H9 (cell line): ENCODE measurements around the gene DCP1B. TPM values are rescaled to one million over a fixed set of nuclear protein-coding genes. Genes with fewer than 3 reads are reported as not detected.
A peak's percentile ranks its signal among the peaks of the same experiment; 100 is the strongest.

ENCODE experiments used
- DNase-seq: peaks from one replicate; pipeline ENCODE4 v3.0.0-alpha.2; 2017
- H2AFZ ChIP-seq: one replicate; pipeline ENCODE4 v1.6.1; 2013; ENCODE audit warnings: mild to moderate bottlenecking, low read length, control low read depth, moderate library complexity
- H2AK5ac ChIP-seq: 2 replicates; pipeline ENCODE4 v1.6.1; 2013; ENCODE audit warnings: low read length, control low read depth, mixed read lengths; ENCODE audit not compliant: insufficient read length
- H2BK120ac ChIP-seq: one replicate; pipeline ENCODE4 v1.6.1; 2013; ENCODE audit warnings: low read depth, mild to moderate bottlenecking, low read length, control low read depth, inconsistent platforms; ENCODE audit not compliant: poor library complexity, severe bottlenecking
- H2BK12ac ChIP-seq: 2 replicates; pipeline ENCODE4 v1.6.1; 2013; ENCODE audit warnings: low read length, control low read depth, mixed read lengths, low read depth; ENCODE audit not compliant: insufficient read length
- H2BK15ac ChIP-seq: 2 replicates; pipeline ENCODE4 v1.6.1; 2013; ENCODE audit warnings: low read depth, low read length, control low read depth
- H2BK20ac ChIP-seq: one replicate; pipeline ENCODE4 v1.6.1; 2013; ENCODE audit warnings: low read depth, mild to moderate bottlenecking, low read length, control low read depth, inconsistent platforms; ENCODE audit not compliant: poor library complexity, severe bottlenecking
- H2BK5ac ChIP-seq: 2 replicates; pipeline ENCODE4 v1.6.1; 2013; ENCODE audit warnings: low read length, control low read depth, mixed read lengths; ENCODE audit not compliant: insufficient read length
- H3K14ac ChIP-seq: 2 replicates; pipeline ENCODE4 v1.6.1; 2013; ENCODE audit warnings: low read length, control low read depth; ENCODE audit not compliant: insufficient read depth
- H3K18ac ChIP-seq: 2 replicates; pipeline ENCODE4 v1.6.1; 2013; ENCODE audit warnings: low read depth, mild to moderate bottlenecking, mixed read lengths, low read length, control low read depth; ENCODE audit not compliant: insufficient read length
- H3K23ac ChIP-seq: 2 replicates; pipeline ENCODE4 v1.6.1; 2013; ENCODE audit warnings: low read length, control low read depth, mixed read lengths, low read depth; ENCODE audit not compliant: insufficient read length
- H3K23me2 ChIP-seq: 2 replicates; pipeline ENCODE4 v1.6.1; 2013; ENCODE audit warnings: low read depth, mild to moderate bottlenecking, mixed read lengths, low read length, control low read depth; ENCODE audit not compliant: insufficient read length, poor library complexity, severe bottlenecking
- H3K27ac ChIP-seq: 2 replicates; pipeline ENCODE4 v1.5.1; 2013; ENCODE audit warnings: low read length, control low read depth, mixed read lengths, low read depth; ENCODE audit not compliant: insufficient read length
- H3K27me3 ChIP-seq: 2 replicates; pipeline ENCODE4 v1.6.1; 2013; ENCODE audit warnings: low read length, control low read depth, inconsistent platforms; ENCODE audit not compliant: insufficient read depth
- H3K4ac ChIP-seq: 2 replicates; pipeline ENCODE4 v1.6.1; 2013; ENCODE audit warnings: low read depth, mild to moderate bottlenecking, control low read depth, inconsistent platforms, low read length, moderate library complexity
- H3K4me1 ChIP-seq: 2 replicates; pipeline ENCODE4 v1.6.1; 2013; ENCODE audit warnings: low read length, control low read depth, inconsistent platforms; ENCODE audit not compliant: insufficient read depth
- H3K4me2 ChIP-seq: 2 replicates; pipeline ENCODE4 v1.6.1; 2013; ENCODE audit warnings: low read length, control low read depth, mixed read lengths; ENCODE audit not compliant: insufficient read length, insufficient read depth
- H3K56ac ChIP-seq: 2 replicates; pipeline ENCODE4 v1.6.1; 2013; ENCODE audit warnings: low read depth, mild to moderate bottlenecking, mixed read lengths, low read length, control low read depth; ENCODE audit not compliant: insufficient read length
- H3K79me1 ChIP-seq: 2 replicates; pipeline ENCODE4 v1.6.1; 2013; ENCODE audit warnings: low read depth, mild to moderate bottlenecking, moderate library complexity, low read length, control low read depth, inconsistent platforms; ENCODE audit not compliant: insufficient read depth, poor library complexity, severe bottlenecking
- H3K79me2 ChIP-seq: 2 replicates; pipeline ENCODE4 v1.6.1; 2013; ENCODE audit warnings: low read length, control low read depth, inconsistent platforms; ENCODE audit not compliant: insufficient read depth
- H3K9ac ChIP-seq: 2 replicates; pipeline ENCODE4 v1.6.1; 2013; ENCODE audit warnings: low read length, control low read depth, mixed read lengths; ENCODE audit not compliant: insufficient read length; ENCODE audit errors: extremely low read depth
- H3K9me3 ChIP-seq: one replicate; pipeline ENCODE4 v1.6.1; 2013; ENCODE audit warnings: low read depth, low read length, inconsistent platforms; ENCODE audit not compliant: control insufficient read depth
- H3T11ph ChIP-seq: one replicate; pipeline ENCODE4 v1.6.1; 2013; ENCODE audit warnings: mild to moderate bottlenecking, low read length, control low read depth, inconsistent platforms
- H4K20me1 ChIP-seq: one replicate; pipeline ENCODE4 v1.6.1; 2013; ENCODE audit not compliant: control insufficient read depth, insufficient read length, insufficient read depth
- H4K5ac ChIP-seq: 2 replicates; pipeline ENCODE4 v1.6.1; 2013; ENCODE audit warnings: low read depth, mild to moderate bottlenecking, mixed read lengths, low read length, control low read depth; ENCODE audit not compliant: insufficient read length
- H4K8ac ChIP-seq: replicated peaks from 2 replicates; pipeline ENCODE4 v1.6.1; 2013; ENCODE audit warnings: low read length, control low read depth, mixed read lengths, low read depth; ENCODE audit not compliant: insufficient read length
- H4K91ac ChIP-seq: 2 replicates; pipeline ENCODE4 v1.6.1; 2013; ENCODE audit warnings: low read depth, mild to moderate bottlenecking, moderate library complexity, mixed read lengths, low read length, control low read depth; ENCODE audit not compliant: insufficient read length
- H3K27ac Mint-ChIP-seq, 3 experiments: 2 replicates in 2 of 3; 3 replicates in 1 of 3; pipeline ENCODE4 v1.8.0; 2020 to 2021; ENCODE audit warnings: mixed read lengths in 3 of 3, mild to moderate bottlenecking in 1 of 3, moderate library complexity in 1 of 3
- H3K27me3 Mint-ChIP-seq: 2 replicates; pipeline ENCODE4 v1.8.0; 2021; ENCODE audit warnings: low read depth, mild to moderate bottlenecking, moderate library complexity, mixed read lengths
- H3K36me3 Mint-ChIP-seq, 3 experiments: 2 replicates in 2 of 3; 3 replicates in 1 of 3; pipeline ENCODE4 v1.8.0; 2020 to 2021; ENCODE audit warnings: low read depth in 3 of 3, mixed read lengths in 3 of 3; ENCODE audit not compliant: insufficient read depth in 1 of 3
- H3K4me1 Mint-ChIP-seq, 2 experiments: 2 replicates each; pipeline ENCODE4 v1.8.0; 2020; ENCODE audit warnings: mixed read lengths in 2 of 2
- H3K4me3 Mint-ChIP-seq, 2 experiments: 2 replicates in 1 of 2; 3 replicates in 1 of 2; pipeline ENCODE4 v1.8.0; 2020 to 2021; ENCODE audit warnings: mild to moderate bottlenecking in 2 of 2, mixed read lengths in 2 of 2, moderate library complexity in 1 of 2
- H3K9me3 Mint-ChIP-seq, 2 experiments: 2 replicates in 1 of 2; 3 replicates in 1 of 2; pipeline ENCODE4 v1.8.0; 2020; ENCODE audit warnings: mild to moderate bottlenecking in 2 of 2, mixed read lengths in 2 of 2, moderate library complexity in 1 of 2
- WGBS: extraction: QIAGEN DNeasy Blood & Tissue Kit; methylation state at CpG from one replicate; pipeline ENCODE4 v1.1.7; 2013; ENCODE audit warnings: missing lambda C conversion rate, low lambda C conversion rate, mixed read lengths; ENCODE audit not compliant: insufficient read length; ENCODE audit errors: extremely low coverage; 5-methylcytosine and 5-hydroxymethylcytosine counted together
- total RNA-seq: library from RNA; stranded (reverse); gene quantifications from 2 replicates; pipeline ENCODE4 v1.2.1, GENCODE V29; 2021
- TF ChIP-seq, protein P1 (sequence below): fragments of 200-600 bp; sonication (generic); conservative IDR thresholded peaks from 3 replicates; pipeline ENCODE4 v1.8.0; 2021; ENCODE audit warnings: antibody characterized with exemption, mild to moderate bottlenecking

The DCP1B gene
- total RNA-seq, 1 experiment from 2014 or later: 11.2 TPM

- H3K27me3 Mint-ChIP-seq: no peaks in the 10 kb centered on the region; the same call in 1 of the 2 replicates
- no peaks in the 10 kb centered on the region; a peak in 1 of 7 replicates for H3K36me3 Mint-ChIP-seq
- no peaks in the 10 kb centered on the region for H3K9me3 Mint-ChIP-seq
- H2AFZ ChIP-seq: no peak overlapping the region
- no peak overlapping the region for H3K14ac ChIP-seq
- no peak overlapping the region for H3K9ac ChIP-seq
- no CpG with 5 or more reads among the region's 22 CpGs for WGBS
- peak; percentile 22 for DNase-seq
- no peaks in the 10 kb centered on the region for H3K4me1 ChIP-seq
- H3K27ac Mint-ChIP-seq: peak overlapping the region in 1 of 3 experiments; percentile 11; a peak in 3 of 7 replicates
- H3T11ph ChIP-seq: no peak overlapping the region
- no peak overlapping the region for H2BK12ac ChIP-seq
- H3K27ac ChIP-seq: no peak overlapping the region
- H3K4me2 ChIP-seq: no peak overlapping the region
- TF ChIP-seq, protein P1, sequence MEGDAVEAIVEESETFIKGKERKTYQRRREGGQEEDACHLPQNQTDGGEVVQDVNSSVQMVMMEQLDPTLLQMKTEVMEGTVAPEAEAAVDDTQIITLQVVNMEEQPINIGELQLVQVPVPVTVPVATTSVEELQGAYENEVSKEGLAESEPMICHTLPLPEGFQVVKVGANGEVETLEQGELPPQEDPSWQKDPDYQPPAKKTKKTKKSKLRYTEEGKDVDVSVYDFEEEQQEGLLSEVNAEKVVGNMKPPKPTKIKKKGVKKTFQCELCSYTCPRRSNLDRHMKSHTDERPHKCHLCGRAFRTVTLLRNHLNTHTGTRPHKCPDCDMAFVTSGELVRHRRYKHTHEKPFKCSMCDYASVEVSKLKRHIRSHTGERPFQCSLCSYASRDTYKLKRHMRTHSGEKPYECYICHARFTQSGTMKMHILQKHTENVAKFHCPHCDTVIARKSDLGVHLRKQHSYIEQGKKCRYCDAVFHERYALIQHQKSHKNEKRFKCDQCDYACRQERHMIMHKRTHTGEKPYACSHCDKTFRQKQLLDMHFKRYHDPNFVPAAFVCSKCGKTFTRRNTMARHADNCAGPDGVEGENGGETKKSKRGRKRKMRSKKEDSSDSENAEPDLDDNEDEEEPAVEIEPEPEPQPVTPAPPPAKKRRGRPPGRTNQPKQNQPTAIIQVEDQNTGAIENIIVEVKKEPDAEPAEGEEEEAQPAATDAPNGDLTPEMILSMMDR: no peak
- H4K91ac ChIP-seq: no peak overlapping the region
- no peak overlapping the region for H2BK15ac ChIP-seq
- no peak overlapping the region for H3K56ac ChIP-seq
- no peaks in the 10 kb centered on the region for H3K9me3 ChIP-seq
- no peak overlapping the region; a peak in 1 of 5 replicates for H3K4me3 Mint-ChIP-seq
- H3K27me3 ChIP-seq: no peaks in the 10 kb centered on the region
- H3K4ac ChIP-seq: no peak overlapping the region
- H4K5ac ChIP-seq: no peak overlapping the region
- no peak overlapping the region for H2BK5ac ChIP-seq
- no peak overlapping the region for H4K8ac ChIP-seq
- H3K18ac ChIP-seq: no peak overlapping the region
- no peaks in the 10 kb centered on the region for H3K23me2 ChIP-seq
- H3K79me2 ChIP-seq: no peaks in the 10 kb centered on the region
- H2BK120ac ChIP-seq: no peak overlapping the region
- no peak overlapping the region for H3K23ac ChIP-seq
- no peak overlapping the region for H2AK5ac ChIP-seq
- peaks cover 19 to 48% of the 10 kb centered on the region in 2 experiments for H3K4me1 Mint-ChIP-seq
- H2BK20ac ChIP-seq: no peak overlapping the region
- no peaks in the 10 kb centered on the region for H4K20me1 ChIP-seq
- H3K79me1 ChIP-seq: no peaks in the 10 kb centered on the region
These were observed 86.8 kb downstream of the DCP1B start for GRCh38 chr12:1917172-1918070.
